GM12878 (cell line): ENCODE data around the gene ALAS1. TPM values are rescaled to one million over a fixed set of nuclear protein-coding genes. Genes with fewer than 3 reads are reported as not detected.

ENCODE experiments used
- ATAC-seq: fragments of 200-7000 bp; cut with Tn5 transposase; 3 replicates; pipeline ENCODE4 v1.9.1; 2020; ENCODE audit warnings: mild to moderate bottlenecking, moderate library complexity
- BruUV-seq: library from RNA; stranded (reverse); fragments of 400-500 nt; replicated peaks from 2 replicates; lab custom pipeline; 2021; lab: Mats Ljungman, UMichigan
- CTCF ChIA-PET: fragments of 300-600 bp; sonication (Branson Sonifier 250); formaldehyde crosslinking; extraction: SDS; loops from one replicate; lab custom pipeline; 2021; ENCODE audit warnings: inconsistent platforms; lab: Yijun Ruan, JAX
- POLR2A ChIA-PET: fragments of 350-600 bp; formaldehyde crosslinking; extraction: SDS; loops from one replicate; lab custom pipeline; 2021; ENCODE audit warnings: inconsistent platforms; lab: Charles Lee
- RAD21 ChIA-PET: fragments of 300-600 bp; sonication (Branson Sonifier 250); formaldehyde crosslinking; loops from one replicate; lab custom pipeline; 2023; ENCODE audit warnings: antibody characterized with exemption; ENCODE audit not compliant: unreplicated experiment; lab: Charles Lee
- SMC1A ChIA-PET: fragments of 300-600 bp; sonication (Branson Sonifier 250); formaldehyde crosslinking; loops from one replicate; lab custom pipeline; 2023; ENCODE audit not compliant: unreplicated experiment, uncharacterized antibody; lab: Charles Lee
- DNase-seq: peaks from one replicate; pipeline ENCODE4 v3.0.0-alpha.2; 2011; ENCODE audit warnings: low read depth, low spot score
- FAIRE-seq: peaks from 3 replicates; lab custom pipeline; 2011; peaks lifted over from hg19 to GRCh38; lab: Jason Lieb, UNC
- H2AFZ ChIP-seq: 2 replicates; pipeline ENCODE4 v1.6.0; 2011; ENCODE audit warnings: low read depth, low read length, control low read depth; ENCODE audit not compliant: control insufficient read depth
- H3K27ac ChIP-seq: 2 replicates; pipeline ENCODE4 v1.5.1; 2011; ENCODE audit warnings: control low read depth; ENCODE audit not compliant: control insufficient read depth, insufficient read depth
- H3K27me3 ChIP-seq, 2 experiments: replicated peaks in 1 of 2; 2 replicates each; pipeline versions ENCODE4 v1.6.0 to v1.6.1; 2011; ENCODE audit warnings: low read length in 1 of 2; ENCODE audit not compliant: control insufficient read depth in 2 of 2, insufficient read depth in 2 of 2
- H3K36me3 ChIP-seq, 2 experiments: 2 replicates each; pipeline ENCODE4 v1.5.1; 2011; ENCODE audit warnings: low read length in 1 of 2; ENCODE audit not compliant: control insufficient read depth in 2 of 2, insufficient read depth in 2 of 2
- H3K4me1 ChIP-seq: 2 replicates; pipeline ENCODE4 v1.6.1; 2011; ENCODE audit warnings: mild to moderate bottlenecking, low read length, moderate library complexity, mixed read lengths; ENCODE audit not compliant: control insufficient read depth, insufficient read depth
- H3K4me2 ChIP-seq: 2 replicates; pipeline ENCODE4 v1.6.0; 2011; ENCODE audit warnings: control low read depth; ENCODE audit not compliant: control insufficient read depth, insufficient read depth
- H3K4me3 ChIP-seq: fragments of 200-600 bp; sonication (generic); 2 replicates; pipeline ENCODE4 v1.5.1; 2016
- H3K79me2 ChIP-seq: 2 replicates; pipeline ENCODE4 v1.6.0; 2011; ENCODE audit warnings: low read length; ENCODE audit not compliant: control insufficient read depth, insufficient read depth
- H3K9ac ChIP-seq: 2 replicates; pipeline ENCODE4 v1.8.0; 2011; ENCODE audit warnings: low read length, control low read depth, mixed read lengths; ENCODE audit not compliant: control insufficient read depth, insufficient read depth
- H3K9me3 ChIP-seq: replicated peaks from 3 replicates; pipeline ENCODE4 v1.5.1; 2011; ENCODE audit warnings: mild to moderate bottlenecking, low read length; ENCODE audit not compliant: control insufficient read depth, insufficient read depth
- H4K20me1 ChIP-seq: 2 replicates; pipeline ENCODE4 v1.6.0; 2011; ENCODE audit not compliant: control insufficient read depth, insufficient read depth
- ATF2 ChIP-seq: IDR thresholded peaks from 2 replicates; pipeline ENCODE4 v1.6.1; 2012; ENCODE audit warnings: low read length, inconsistent platforms
- E2F4 ChIP-seq: IDR thresholded peaks from 2 replicates; pipeline ENCODE4 v1.6.1; 2012; ENCODE audit warnings: low read depth, low read length, improper control_type of control experiment
- ETV6 ChIP-seq, 2 experiments: fragments of 450-650 bp in 1 of 2; IDR thresholded peaks in 1 of 2; conservative IDR thresholded peaks in 1 of 2; 2 replicates each; pipeline ENCODE4 v1.6.1; 2014; ENCODE audit warnings: antibody characterized with exemption in 1 of 2, borderline replicate concordance in 1 of 2, low read depth in 1 of 2, mild to moderate bottlenecking in 1 of 2, moderate library complexity in 1 of 2
- FOS ChIP-seq: IDR thresholded peaks from 3 replicates; pipeline ENCODE4 v1.6.1; 2011; ENCODE audit warnings: borderline replicate concordance; ENCODE audit not compliant: insufficient read length; ENCODE audit errors: extremely low read depth
- MLLT1 ChIP-seq: fragments of 450-650 bp; IDR thresholded peaks from 2 replicates; pipeline ENCODE4 v1.6.1; 2016; ENCODE audit warnings: mild to moderate bottlenecking
- NFYB ChIP-seq: IDR thresholded peaks from 2 replicates; pipeline ENCODE4 v1.6.1; 2011; ENCODE audit warnings: low read depth, mild to moderate bottlenecking, low read length, improper control_type of control experiment, moderate library complexity; ENCODE audit not compliant: insufficient read depth
- TBL1XR1 ChIP-seq: IDR thresholded peaks from 2 replicates; pipeline ENCODE4 v1.6.1; 2012; ENCODE audit warnings: low read depth, low read length, improper control_type of control experiment
- WGBS: methylation state at CpG from one replicate; pipeline ENCODE4 v1.1.6; 2016; ENCODE audit warnings: low lambda C conversion rate; ENCODE audit not compliant: insufficient replicate concordance, insufficient coverage; ENCODE audit errors: missing lambda C conversion rate; 5-methylcytosine and 5-hydroxymethylcytosine counted together
- in situ Hi-C: fragments of 300-500 bp; cut with MboI; formaldehyde crosslinking; loops from 9 replicates; pipeline ENCODE4 v1.14.3; 2018; ENCODE audit warnings: mixed read lengths
- intact Hi-C: fragments of 100-400 bp; cut with micrococcal nuclease; formaldehyde crosslinking; loops from one replicate; pipeline ENCODE4 v1.14.2; 2022; ENCODE audit not compliant: unreplicated experiment
- polyA plus RNA-seq, 11 experiments: library from polyadenylated mRNA; depleted of rRNA in 4 of 11; unstranded in 6 of 11; stranded (reverse) in 5 of 11; fragments of >200 nt; fragmentation: Nextera tagmentation in 4 of 11; fragmentation: Illumina TruSeq in 1 of 11; extraction: Ambion mirVana in 4 of 11; extraction: Trizol in 1 of 11; gene quantifications; 1 replicate in 1 of 11; 2 replicates in 10 of 11; pipeline versions ENCODE4 v1.2.1 to v1.2.3, GENCODE V29; 2011 to 2016; ENCODE audit warnings: inconsistent platforms in 2 of 11, missing spikeins in 2 of 11, low read depth in 1 of 11
- total RNA-seq, 4 experiments: library from RNA; depleted of rRNA in 3 of 4; stranded (reverse); fragments of >200 nt in 3 of 4; fragmentation: Illumina TruSeq in 1 of 4; extraction: Trizol in 1 of 4; gene quantifications; 2 replicates each; pipeline versions ENCODE4 v1.2.1 to v1.2.3, GENCODE V29; 2013 to 2021
- TF ChIP-seq, protein P1 (sequence below): fragments of 450-650 bp; conservative IDR thresholded peaks from 2 replicates; pipeline ENCODE4 v1.6.1; 2017; ENCODE audit warnings: mild to moderate bottlenecking, moderate library complexity
- TF ChIP-seq, protein P2 (sequence below): fragments of 450-650 bp; IDR thresholded peaks from 2 replicates; pipeline ENCODE4 v1.6.1; 2017; ENCODE audit warnings: mild to moderate bottlenecking, moderate library complexity

Gene ALAS1
- total and polyA plus RNA-seq, 10 of the 15 experiments (the other 5 are each of a cell fraction or from before 2014, with no cell fraction given): 69.9 to 115 (median 94.1) TPM

- ChIA-PET SMC1A (no interaction called here), POLR2A (no interaction called here), CTCF (interaction anchor here (4.4 to 5.3 kb wide), 2 partner anchors 8 to 110 kb away, joined by 53 to 91 read pairs; no protein-coding TSS in a partner anchor), RAD21 (interaction anchor here (1.0 kb wide), 1 partner anchor 10 kb away, joined by 3 read pairs; the partner anchor contains the start of gene TWF2)
- Histone ChIP-seq H3K4me3 (no peak overlapping the region), H2AFZ (no peak overlapping the region), H3K9me3 (no peaks in the 10 kb centered on the region), H3K27me3 (no peaks in the 10 kb centered on the region), H3K79me2 (peaks cover 3% of the 10 kb centered on the region), H3K4me2 (no peak overlapping the region), H3K4me1 (peaks cover 26% of the 10 kb centered on the region), H4K20me1 (no peaks in the 10 kb centered on the region), H3K9ac (no peak overlapping the region), H3K36me3 (peaks cover 12 to 27% of the 10 kb centered on the region in 2 experiments; a peak in 3 of 4 replicates), H3K27ac (no peak overlapping the region)
- DNase-seq (no peak), ATAC-seq (no peak), FAIRE-seq (no peak)
- WGBS: 95% methylated on average over 17 of the region's 21 CpGs
- BruUV-seq: TSS peak; percentile 65
- in situ Hi-C loops: no loop called here
- intact Hi-C loops: no loop called here
- TF ChIP-seq FOS (no peak), MLLT1 (no peak), ETV6 (conservative IDR thresholded peaks at IDR 0.05 in 1 of 2, IDR thresholded peaks at IDR 0.05 in 1 of 2; ENCODE audit: borderline replicate concordance in 1 of 2, low read depth in 1 of 2) (no peak), TBL1XR1 (no peak), E2F4 (no peak), ATF2 (no peak), NFYB (no peak)
- TF ChIP-seq, protein P1, sequence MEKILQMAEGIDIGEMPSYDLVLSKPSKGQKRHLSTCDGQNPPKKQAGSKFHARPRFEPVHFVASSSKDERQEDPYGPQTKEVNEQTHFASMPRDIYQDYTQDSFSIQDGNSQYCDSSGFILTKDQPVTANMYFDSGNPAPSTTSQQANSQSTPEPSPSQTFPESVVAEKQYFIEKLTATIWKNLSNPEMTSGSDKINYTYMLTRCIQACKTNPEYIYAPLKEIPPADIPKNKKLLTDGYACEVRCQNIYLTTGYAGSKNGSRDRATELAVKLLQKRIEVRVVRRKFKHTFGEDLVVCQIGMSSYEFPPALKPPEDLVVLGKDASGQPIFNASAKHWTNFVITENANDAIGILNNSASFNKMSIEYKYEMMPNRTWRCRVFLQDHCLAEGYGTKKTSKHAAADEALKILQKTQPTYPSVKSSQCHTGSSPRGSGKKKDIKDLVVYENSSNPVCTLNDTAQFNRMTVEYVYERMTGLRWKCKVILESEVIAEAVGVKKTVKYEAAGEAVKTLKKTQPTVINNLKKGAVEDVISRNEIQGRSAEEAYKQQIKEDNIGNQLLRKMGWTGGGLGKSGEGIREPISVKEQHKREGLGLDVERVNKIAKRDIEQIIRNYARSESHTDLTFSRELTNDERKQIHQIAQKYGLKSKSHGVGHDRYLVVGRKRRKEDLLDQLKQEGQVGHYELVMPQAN: no peak
- TF ChIP-seq, protein P2, sequence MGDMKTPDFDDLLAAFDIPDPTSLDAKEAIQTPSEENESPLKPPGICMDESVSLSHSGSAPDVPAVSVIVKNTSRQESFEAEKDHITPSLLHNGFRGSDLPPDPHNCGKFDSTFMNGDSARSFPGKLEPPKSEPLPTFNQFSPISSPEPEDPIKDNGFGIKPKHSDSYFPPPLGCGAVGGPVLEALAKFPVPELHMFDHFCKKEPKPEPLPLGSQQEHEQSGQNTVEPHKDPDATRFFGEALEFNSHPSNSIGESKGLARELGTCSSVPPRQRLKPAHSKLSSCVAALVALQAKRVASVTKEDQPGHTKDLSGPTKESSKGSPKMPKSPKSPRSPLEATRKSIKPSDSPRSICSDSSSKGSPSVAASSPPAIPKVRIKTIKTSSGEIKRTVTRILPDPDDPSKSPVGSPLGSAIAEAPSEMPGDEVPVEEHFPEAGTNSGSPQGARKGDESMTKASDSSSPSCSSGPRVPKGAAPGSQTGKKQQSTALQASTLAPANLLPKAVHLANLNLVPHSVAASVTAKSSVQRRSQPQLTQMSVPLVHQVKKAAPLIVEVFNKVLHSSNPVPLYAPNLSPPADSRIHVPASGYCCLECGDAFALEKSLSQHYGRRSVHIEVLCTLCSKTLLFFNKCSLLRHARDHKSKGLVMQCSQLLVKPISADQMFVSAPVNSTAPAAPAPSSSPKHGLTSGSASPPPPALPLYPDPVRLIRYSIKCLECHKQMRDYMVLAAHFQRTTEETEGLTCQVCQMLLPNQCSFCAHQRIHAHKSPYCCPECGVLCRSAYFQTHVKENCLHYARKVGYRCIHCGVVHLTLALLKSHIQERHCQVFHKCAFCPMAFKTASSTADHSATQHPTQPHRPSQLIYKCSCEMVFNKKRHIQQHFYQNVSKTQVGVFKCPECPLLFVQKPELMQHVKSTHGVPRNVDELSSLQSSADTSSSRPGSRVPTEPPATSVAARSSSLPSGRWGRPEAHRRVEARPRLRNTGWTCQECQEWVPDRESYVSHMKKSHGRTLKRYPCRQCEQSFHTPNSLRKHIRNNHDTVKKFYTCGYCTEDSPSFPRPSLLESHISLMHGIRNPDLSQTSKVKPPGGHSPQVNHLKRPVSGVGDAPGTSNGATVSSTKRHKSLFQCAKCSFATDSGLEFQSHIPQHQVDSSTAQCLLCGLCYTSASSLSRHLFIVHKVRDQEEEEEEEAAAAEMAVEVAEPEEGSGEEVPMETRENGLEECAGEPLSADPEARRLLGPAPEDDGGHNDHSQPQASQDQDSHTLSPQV: no peak
These were observed 30.9 kb downstream of the ALAS1 start for GRCh38 chr3:52228751-52229291.
